HFFc6 (cell line): ENCODE measurements around the gene NECTIN1. TPM values are rescaled to one million over a fixed set of nuclear protein-coding genes. Genes with fewer than 3 reads are reported as not detected.
A peak's percentile ranks its signal among the peaks of the same experiment; 100 is the strongest.

Source experiments
- DNase-seq: peaks from one replicate; pipeline ENCODE4 v3.0.0-alpha.2; 2018
- H3K27ac Mint-ChIP-seq: 2 replicates; pipeline ENCODE4 v1.8.0; 2020; ENCODE audit warnings: mild to moderate bottlenecking, mixed read lengths
- H3K27me3 Mint-ChIP-seq: 2 replicates; pipeline ENCODE4 v1.8.0; 2021; ENCODE audit warnings: mild to moderate bottlenecking, moderate library complexity, mixed read lengths; ENCODE audit not compliant: insufficient read depth
- H3K36me3 Mint-ChIP-seq: 2 replicates; pipeline ENCODE4 v1.8.0; 2021; ENCODE audit warnings: low read depth, mixed read lengths
- H3K4me1 Mint-ChIP-seq: 2 replicates; pipeline ENCODE4 v1.8.0; 2020; ENCODE audit warnings: low read depth, mixed read lengths
- H3K4me3 Mint-ChIP-seq: 2 replicates; pipeline ENCODE4 v1.8.0; 2020; ENCODE audit warnings: mild to moderate bottlenecking, moderate library complexity, mixed read lengths
- H3K9me3 Mint-ChIP-seq: 2 replicates; pipeline ENCODE4 v1.8.0; 2020; ENCODE audit warnings: mild to moderate bottlenecking, mixed read lengths
- total RNA-seq, 6 experiments: library from RNA; stranded (reverse); fragmentation: NEBNext Ultra II Directional; extraction: Animal tissue kit (Norgen Biotek cat#: 25700); gene quantifications; 2 replicates in 1 of 6; 3 replicates in 5 of 6; pipeline ENCODE4 v1.2.3, GENCODE V29; 2021
- TF ChIP-seq, protein P1 (sequence below): fragments of 200-600 bp; sonication (generic); IDR thresholded peaks from 2 replicates; pipeline ENCODE4 v1.5.0; 2021; ENCODE audit warnings: antibody characterized with exemption, mild to moderate bottlenecking

Gene NECTIN1
- total RNA-seq, 6 experiments from 2014 or later = 4.1 to 7.9 (median 6.6) TPM

- TF ChIP-seq, protein P1, sequence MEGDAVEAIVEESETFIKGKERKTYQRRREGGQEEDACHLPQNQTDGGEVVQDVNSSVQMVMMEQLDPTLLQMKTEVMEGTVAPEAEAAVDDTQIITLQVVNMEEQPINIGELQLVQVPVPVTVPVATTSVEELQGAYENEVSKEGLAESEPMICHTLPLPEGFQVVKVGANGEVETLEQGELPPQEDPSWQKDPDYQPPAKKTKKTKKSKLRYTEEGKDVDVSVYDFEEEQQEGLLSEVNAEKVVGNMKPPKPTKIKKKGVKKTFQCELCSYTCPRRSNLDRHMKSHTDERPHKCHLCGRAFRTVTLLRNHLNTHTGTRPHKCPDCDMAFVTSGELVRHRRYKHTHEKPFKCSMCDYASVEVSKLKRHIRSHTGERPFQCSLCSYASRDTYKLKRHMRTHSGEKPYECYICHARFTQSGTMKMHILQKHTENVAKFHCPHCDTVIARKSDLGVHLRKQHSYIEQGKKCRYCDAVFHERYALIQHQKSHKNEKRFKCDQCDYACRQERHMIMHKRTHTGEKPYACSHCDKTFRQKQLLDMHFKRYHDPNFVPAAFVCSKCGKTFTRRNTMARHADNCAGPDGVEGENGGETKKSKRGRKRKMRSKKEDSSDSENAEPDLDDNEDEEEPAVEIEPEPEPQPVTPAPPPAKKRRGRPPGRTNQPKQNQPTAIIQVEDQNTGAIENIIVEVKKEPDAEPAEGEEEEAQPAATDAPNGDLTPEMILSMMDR = no peak
- DNase-seq = peak; percentile 64
- H3K27ac Mint-ChIP-seq = peak overlapping the region; percentile 72
- H3K36me3 Mint-ChIP-seq = peaks cover 6% of the 10 kb centered on the region; the same call in 1 of the 2 replicates
- H3K27me3 Mint-ChIP-seq = peaks cover 22% of the 10 kb centered on the region
- peaks cover 12% of the 10 kb centered on the region; the same call in 1 of the 2 replicates for H3K9me3 Mint-ChIP-seq
- peaks cover 34% of the 10 kb centered on the region for H3K4me1 Mint-ChIP-seq
- peak overlapping the region; percentile 50; the same call in 1 of the 2 replicates for H3K4me3 Mint-ChIP-seq
Observed at GRCh38 chr11:119615003-119615881, 113.8 kb downstream of the NECTIN1 start.

- no peak for DNase-seq
- peaks cover 22% of the 10 kb centered on the region for H3K27me3 Mint-ChIP-seq
- peaks cover 12% of the 10 kb centered on the region; the same call in 1 of the 2 replicates for H3K9me3 Mint-ChIP-seq
- H3K4me3 Mint-ChIP-seq = no peak overlapping the region
- TF ChIP-seq, protein P1 = no peak
- H3K36me3 Mint-ChIP-seq = peaks cover 6% of the 10 kb centered on the region; the same call in 1 of the 2 replicates
- no peak overlapping the region for H3K27ac Mint-ChIP-seq
- peaks cover 34% of the 10 kb centered on the region for H3K4me1 Mint-ChIP-seq
Observed at GRCh38 chr11:119614222-119615002, 114.6 kb downstream of the NECTIN1 start.

DNA sequence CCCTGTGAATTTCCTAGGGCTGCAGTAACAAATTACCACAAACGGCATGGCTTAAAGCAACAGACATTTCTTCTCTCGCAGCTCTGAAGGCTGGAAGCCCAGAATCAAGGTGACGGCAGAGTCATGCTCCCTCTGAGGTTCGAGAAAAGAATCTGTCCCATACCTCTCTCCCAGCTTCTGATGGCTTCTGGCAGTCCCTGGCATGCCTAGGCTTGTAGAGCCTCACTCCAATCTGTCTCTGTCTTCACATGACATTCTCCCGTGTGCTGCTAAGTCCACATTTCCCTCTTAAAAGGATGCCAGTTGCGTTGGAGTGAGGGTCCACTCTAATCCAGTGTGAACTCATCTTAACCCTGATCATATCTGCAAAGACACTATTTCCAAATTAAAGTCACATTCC, 116.2 kb downstream of the NECTIN1 start:
- H3K27me3 Mint-ChIP-seq = peaks cover 25% of the 10 kb centered on the region
- H3K9me3 Mint-ChIP-seq = peaks cover 12% of the 10 kb centered on the region; the same call in 1 of the 2 replicates
- peaks cover 32% of the 10 kb centered on the region for H3K4me1 Mint-ChIP-seq
- peaks cover 6% of the 10 kb centered on the region; the same call in 1 of the 2 replicates for H3K36me3 Mint-ChIP-seq
- TF ChIP-seq, protein P1 = no peak
- H3K4me3 Mint-ChIP-seq = no peak overlapping the region
- DNase-seq = no peak
- no peak overlapping the region for H3K27ac Mint-ChIP-seq

DNA sequence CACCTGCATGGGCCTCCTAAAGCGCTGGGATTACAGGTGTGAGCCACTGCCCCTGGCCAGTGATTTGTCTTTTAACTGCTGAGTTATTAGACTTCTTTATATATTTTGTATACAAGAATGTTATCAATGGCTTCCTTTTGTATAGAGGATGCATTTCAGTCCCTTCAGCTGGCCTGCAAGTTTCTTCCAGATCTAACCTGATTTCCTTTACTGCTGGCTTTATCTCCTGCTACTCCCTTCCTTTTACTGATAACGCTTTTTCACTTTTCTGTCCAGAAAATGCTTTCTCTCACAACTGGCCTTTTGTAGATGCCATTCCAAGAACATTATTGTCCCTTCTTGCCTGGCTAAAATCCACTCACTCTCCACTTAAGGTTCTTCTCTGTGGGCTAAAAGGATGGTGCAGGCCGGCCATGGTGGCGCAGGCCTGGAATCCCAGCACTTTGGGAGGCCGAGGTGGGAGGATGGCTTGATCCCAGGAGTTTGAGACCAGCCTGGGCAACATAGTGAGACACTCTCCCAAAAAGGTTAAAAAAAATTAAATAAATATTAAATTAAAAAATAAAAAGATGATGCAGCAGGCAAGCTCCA, 118.1 kb downstream of the NECTIN1 start:
- Mint-ChIP-seq H3K27ac (no peak overlapping the region), H3K4me1 (peaks cover 13% of the 10 kb centered on the region), H3K27me3 (peaks cover 38% of the 10 kb centered on the region), H3K4me3 (no peak overlapping the region), H3K9me3 (peaks cover 12% of the 10 kb centered on the region; the same call in 1 of the 2 replicates), H3K36me3 (peaks cover 6% of the 10 kb centered on the region; the same call in 1 of the 2 replicates)
- TF ChIP-seq, protein P1 = no peak
- no peak for DNase-seq

GRCh38 chr11:119608781-119609180, 120.2 kb downstream of the NECTIN1 start:
- Mint-ChIP-seq H3K27ac (no peak overlapping the region), H3K4me3 (no peak overlapping the region), H3K27me3 (peaks cover 48% of the 10 kb centered on the region), H3K4me1 (no peaks in the 10 kb centered on the region), H3K9me3 (peaks cover 12% of the 10 kb centered on the region; the same call in 1 of the 2 replicates), H3K36me3 (peaks cover 6% of the 10 kb centered on the region; the same call in 1 of the 2 replicates)
- DNase-seq = no peak
- TF ChIP-seq, protein P1 = no peak
